OCI-LY3 (cell line): ENCODE results near the gene S100Z.

Source experiments
- EZH2phosphoT487 ChIP-seq: fragments of 200-600 bp; shearing (Covaris generic); IDR thresholded peaks from 2 replicates; pipeline ENCODE4 v1.6.1; 2018; ENCODE audit warnings: antibody characterized with exemption, mixed run types, low read depth
- TF ChIP-seq, protein P1 (sequence below): fragments of 200-600, 300-600 bp; sonication (generic); IDR thresholded peaks from 2 replicates; pipeline ENCODE4 v1.5.1; 2014; ENCODE audit warnings: antibody characterized with exemption, low read length, low read depth

DNA sequence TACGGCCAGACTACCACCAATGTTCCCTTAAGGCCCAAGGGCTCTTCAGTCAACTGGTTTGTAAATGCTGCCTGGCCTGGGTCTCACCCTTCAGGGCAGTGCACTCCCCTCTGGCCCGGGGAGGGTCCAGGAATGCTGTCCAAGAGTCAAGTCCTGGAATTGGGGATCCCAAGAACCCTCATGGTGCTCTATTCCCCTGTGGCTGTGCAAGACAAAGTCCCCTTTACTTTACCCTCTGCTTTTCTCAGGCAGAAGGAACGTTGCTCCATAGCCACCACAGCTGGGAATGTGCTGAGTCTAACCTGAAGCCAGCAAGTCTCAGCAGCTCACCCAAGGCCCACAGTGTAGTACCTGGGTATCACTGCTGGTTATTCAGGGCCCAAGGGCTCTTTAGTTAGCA is 51.7 kb downstream of the S100Z start:
- TF ChIP-seq, protein P1, sequence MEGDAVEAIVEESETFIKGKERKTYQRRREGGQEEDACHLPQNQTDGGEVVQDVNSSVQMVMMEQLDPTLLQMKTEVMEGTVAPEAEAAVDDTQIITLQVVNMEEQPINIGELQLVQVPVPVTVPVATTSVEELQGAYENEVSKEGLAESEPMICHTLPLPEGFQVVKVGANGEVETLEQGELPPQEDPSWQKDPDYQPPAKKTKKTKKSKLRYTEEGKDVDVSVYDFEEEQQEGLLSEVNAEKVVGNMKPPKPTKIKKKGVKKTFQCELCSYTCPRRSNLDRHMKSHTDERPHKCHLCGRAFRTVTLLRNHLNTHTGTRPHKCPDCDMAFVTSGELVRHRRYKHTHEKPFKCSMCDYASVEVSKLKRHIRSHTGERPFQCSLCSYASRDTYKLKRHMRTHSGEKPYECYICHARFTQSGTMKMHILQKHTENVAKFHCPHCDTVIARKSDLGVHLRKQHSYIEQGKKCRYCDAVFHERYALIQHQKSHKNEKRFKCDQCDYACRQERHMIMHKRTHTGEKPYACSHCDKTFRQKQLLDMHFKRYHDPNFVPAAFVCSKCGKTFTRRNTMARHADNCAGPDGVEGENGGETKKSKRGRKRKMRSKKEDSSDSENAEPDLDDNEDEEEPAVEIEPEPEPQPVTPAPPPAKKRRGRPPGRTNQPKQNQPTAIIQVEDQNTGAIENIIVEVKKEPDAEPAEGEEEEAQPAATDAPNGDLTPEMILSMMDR, result no peak
- no peak for TF ChIP-seq EZH2phosphoT487
